GM12875 (cell line): ENCODE data around the gene WFIKKN1.

Source experiments
- H3K4me3 ChIP-seq: one replicate; pipeline ENCODE4 v1.5.1; 2011; ENCODE audit warnings: low read depth, low read length, control low read depth
- TF ChIP-seq, protein P1 (sequence below): IDR thresholded peaks from 2 replicates; pipeline ENCODE4 v1.5.1; 2011; ENCODE audit warnings: low read depth, mild to moderate bottlenecking, control low read depth, inconsistent platforms, low read length, moderate library complexity, borderline replicate concordance; ENCODE audit not compliant: insufficient read depth

Gene WFIKKN1

DNA sequence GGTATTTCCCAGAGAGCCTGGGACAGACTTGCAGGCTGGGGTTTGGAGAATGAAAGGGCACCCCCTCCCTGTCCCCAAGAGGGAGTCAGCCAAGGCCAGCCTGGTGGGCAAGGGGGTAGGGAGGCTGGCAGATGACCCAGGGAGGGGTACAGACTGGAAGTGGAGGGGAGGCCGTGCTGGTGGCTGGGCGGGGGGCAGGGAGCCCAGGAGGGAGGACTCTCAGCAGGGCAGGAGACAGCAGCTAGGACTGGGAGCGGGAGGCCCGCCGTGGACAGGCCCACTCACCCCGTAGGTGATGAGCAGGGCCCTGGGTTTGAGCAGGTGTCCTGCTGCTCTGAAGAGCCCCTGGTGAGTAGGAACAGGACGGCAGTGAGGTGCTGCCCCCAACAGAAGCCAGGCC is 4.2 kb downstream of the WFIKKN1 start:
- H3K4me3 ChIP-seq: peak overlapping the region; percentile 78

GRCh38 chr16:635573-636205 is 4.9 kb downstream of the WFIKKN1 start:
- H3K4me3 ChIP-seq: peak overlapping the region; percentile 78
- TF ChIP-seq, protein P1, sequence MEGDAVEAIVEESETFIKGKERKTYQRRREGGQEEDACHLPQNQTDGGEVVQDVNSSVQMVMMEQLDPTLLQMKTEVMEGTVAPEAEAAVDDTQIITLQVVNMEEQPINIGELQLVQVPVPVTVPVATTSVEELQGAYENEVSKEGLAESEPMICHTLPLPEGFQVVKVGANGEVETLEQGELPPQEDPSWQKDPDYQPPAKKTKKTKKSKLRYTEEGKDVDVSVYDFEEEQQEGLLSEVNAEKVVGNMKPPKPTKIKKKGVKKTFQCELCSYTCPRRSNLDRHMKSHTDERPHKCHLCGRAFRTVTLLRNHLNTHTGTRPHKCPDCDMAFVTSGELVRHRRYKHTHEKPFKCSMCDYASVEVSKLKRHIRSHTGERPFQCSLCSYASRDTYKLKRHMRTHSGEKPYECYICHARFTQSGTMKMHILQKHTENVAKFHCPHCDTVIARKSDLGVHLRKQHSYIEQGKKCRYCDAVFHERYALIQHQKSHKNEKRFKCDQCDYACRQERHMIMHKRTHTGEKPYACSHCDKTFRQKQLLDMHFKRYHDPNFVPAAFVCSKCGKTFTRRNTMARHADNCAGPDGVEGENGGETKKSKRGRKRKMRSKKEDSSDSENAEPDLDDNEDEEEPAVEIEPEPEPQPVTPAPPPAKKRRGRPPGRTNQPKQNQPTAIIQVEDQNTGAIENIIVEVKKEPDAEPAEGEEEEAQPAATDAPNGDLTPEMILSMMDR: no peak

More for the DNA sequence above, 4.2 kb downstream of the WFIKKN1 start:
- TF ChIP-seq, protein P1: no peak

DNA sequence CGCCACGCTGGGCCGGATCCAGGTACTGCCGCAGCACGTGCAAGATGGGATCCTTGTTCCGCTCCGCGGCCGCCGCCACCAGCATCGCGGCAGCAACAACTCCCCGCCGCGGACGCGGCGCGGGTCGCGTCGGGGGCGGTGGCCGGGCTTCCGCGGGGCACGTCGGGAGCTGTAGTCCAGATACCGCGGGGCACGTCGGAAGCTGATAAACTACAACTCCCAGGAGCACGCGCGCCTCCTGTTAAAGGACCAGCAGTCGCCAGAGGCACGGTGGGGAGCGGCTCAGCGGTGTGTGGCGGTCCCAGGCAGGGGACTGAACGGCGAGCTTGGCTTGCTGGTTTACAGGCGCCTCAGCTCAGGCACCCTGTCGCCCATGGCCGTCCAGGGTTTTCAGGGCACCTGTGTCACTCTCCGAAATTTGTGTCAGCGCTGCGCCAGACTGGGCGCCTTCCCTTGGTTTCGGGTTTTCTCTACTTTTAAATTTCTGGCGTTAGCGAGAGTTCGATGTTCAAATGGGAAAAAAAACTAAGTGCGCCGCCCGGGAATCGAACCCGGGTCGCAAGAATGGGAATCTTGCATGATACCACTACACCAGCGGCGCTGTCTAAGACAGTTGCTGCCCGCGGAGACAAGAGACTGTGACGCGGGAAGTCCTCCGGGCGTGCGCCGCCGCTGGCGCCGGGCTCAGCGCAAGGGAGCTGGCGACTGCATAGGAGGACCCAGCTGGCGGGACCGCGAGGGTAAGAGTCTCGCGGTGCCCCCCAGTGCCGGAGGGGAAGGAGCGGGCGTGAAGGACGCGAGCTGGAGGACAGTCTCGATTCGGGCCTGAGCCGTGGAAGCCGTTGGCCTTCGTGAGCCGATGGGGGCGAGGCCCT is 5.7 kb downstream of the WFIKKN1 start, which contains the start of gene METTL26:
Gene METTL26 (minus strand): TSS at position 100 of the 875 bp plus-strand sequence. CDS start 15 bp downstream, at position 85.
- TF ChIP-seq, protein P1: no peak
- peak within 1 kb of the TSS; percentile 78 for H3K4me3 ChIP-seq

- TF ChIP-seq, protein P1: no peak
Observed at GRCh38 chr16:637081-638018, 6.6 kb downstream of the WFIKKN1 start.

DNA sequence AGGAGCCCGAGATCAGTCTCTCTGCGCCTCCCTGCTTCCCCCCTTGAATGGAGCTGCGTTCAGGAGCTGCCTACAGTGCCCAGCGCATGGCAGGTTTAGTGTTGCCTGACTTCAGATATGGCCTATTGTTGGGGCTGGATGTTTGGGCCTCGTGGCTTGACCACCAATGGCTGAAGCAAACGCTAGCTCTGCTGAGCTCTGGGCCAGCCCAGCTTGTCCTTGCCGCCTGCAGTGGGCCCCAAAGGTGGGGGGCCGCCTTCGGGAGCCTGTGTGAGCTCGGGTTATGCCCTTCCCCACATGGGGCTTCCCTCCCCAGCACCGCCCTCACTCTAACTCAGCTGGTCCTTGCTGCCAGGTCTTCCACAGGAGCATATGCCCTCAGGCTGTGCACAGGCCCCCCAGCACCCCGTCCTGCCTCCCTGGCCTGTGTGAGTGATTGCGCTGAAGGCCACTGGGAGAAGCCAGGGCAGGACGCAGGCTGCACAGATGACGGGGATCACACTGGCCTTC is 7.3 kb downstream of the WFIKKN1 start:
- TF ChIP-seq, protein P1: no peak
- H3K4me3 ChIP-seq: no peak overlapping the region

More at GRCh38 chr16:637081-638018, 6.6 kb downstream of the WFIKKN1 start:
- H3K4me3 ChIP-seq: peak overlapping the region; percentile 78

DNA sequence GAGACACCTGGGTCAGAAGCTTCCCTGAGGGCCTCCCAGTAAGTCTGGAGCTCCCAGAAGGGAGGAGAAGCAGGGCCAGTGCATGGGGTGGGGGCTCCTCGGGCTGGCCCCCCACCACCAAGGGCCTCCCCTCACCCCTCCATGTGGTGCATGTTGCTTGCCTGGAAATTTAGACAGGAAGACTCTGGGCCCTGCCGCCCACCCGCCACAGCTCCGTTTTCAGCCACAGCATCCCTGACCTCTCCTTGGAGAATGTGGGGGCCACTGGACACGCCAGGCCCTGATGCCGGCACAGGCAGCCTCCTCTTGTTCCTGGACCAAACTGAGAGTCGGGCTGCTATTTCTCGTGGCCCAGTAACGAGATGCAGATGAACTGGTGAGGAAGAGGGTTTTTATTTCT is 8.1 kb downstream of the WFIKKN1 start:
- no peak overlapping the region for H3K4me3 ChIP-seq
- TF ChIP-seq, protein P1: no peak
